ENCODE results near the gene CHST15.

CHST15 gene

DNA sequence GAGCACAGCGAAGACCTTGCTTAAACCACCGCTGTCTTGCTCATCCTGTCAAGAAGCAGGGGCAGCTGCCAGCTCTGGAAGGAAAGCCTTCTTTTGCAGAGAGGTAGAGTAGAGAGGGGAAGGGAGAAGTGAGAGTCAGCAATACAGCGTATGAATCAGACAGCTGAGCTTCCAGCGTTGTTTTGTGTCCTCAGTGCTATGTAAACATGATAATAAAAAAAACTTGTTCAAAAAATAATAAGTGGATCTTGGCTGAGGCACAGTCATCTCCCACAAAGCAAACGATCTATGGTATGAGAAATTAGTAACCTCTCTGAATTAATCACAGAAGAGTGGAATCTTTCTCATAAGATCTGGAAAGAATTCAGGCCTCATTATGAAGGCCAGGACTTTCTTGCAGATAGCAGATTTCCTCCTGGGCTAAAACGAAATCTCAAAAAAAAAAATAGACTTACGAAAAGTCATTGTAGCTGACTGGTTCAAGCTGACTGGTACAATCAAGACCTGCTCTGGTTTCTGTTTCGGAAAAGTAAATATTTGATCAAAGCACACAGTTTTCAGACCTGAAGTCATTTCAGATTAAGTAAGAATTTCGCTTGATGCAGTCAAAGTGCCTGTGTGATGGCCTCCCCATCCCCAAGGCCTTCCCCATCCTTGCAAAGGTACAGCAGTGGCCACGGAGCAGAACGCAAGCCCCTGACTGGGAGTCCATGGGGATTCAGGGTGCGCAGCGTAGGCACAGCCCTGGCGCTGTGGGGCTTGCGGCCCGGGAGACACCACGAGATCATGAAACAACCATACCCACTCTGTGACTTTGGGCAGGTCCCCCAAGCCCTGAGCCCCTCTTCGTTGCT lies 29.4 kb downstream of the CHST15 start:
- DNase-seq = no peak

DNA sequence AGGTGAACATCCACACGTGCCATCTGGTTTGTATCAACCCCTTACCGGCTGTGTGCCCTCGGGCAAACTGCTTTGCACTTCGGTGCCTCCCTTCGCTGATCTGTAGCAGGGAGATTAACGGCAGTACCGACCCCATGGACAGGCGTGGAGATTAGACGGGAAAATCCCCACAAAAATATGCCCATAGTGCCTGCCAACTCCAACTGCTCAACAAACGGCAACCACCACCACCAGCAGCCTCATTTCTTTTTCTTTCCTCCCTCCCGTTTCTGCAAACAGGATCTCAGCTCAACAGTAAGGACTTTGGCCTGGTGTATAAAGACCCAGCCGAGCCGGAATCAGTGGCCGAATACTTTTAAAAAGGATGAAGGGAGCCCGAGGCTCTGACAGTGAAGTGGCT lies 31.0 kb downstream of the CHST15 start:
- DNase-seq = no peak

- no peak for DNase-seq
Observed at GRCh38 chr10:124061030-124061429, 32.4 kb downstream of the CHST15 start.

- DNase-seq = no peak
Observed at GRCh38 chr10:124060148-124060720, 33.2 kb downstream of the CHST15 start.

DNA sequence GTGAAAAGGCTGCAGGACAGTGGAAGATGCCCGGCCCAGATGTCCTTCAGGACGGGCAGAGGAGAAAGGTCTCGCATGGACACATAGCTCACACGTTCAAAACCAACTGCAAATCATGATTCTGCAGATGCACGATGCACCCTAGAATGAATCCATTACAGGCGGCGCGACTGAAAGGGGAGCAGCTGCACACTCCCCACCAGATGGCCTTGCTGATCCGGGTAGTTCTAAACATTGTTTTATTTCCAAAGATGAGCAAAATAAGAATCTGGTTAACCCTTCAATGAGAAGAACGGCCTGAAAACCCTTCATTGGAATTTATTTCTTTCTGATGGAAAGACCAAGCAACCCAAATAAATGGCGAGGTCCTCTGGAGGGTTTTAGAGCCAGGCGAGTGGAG lies 33.8 kb downstream of the CHST15 start:
- DNase-seq = no peak

- DNase-seq = no peak
Observed at GRCh38 chr10:124058346-124059003, 34.9 kb downstream of the CHST15 start.

DNA sequence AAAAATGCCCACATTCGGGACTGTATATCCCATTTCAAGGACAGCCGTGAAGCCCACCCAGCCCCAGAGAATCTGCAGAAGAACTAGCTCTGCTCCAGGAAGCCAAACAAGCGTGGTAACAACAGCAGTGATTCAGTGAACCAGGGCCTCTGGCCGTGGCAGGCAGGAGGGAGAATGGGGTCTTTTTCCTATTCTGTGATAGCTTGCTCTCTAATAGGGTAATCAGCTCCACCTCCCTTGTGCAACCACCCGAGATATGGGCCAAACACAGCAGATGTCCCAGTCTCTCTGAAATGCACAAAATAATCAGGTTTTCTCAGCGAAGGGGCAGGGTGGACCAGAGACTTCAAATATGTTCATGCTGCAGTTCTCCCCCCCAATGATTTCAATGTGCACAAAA lies 35.8 kb downstream of the CHST15 start:
- no peak for DNase-seq

DNA sequence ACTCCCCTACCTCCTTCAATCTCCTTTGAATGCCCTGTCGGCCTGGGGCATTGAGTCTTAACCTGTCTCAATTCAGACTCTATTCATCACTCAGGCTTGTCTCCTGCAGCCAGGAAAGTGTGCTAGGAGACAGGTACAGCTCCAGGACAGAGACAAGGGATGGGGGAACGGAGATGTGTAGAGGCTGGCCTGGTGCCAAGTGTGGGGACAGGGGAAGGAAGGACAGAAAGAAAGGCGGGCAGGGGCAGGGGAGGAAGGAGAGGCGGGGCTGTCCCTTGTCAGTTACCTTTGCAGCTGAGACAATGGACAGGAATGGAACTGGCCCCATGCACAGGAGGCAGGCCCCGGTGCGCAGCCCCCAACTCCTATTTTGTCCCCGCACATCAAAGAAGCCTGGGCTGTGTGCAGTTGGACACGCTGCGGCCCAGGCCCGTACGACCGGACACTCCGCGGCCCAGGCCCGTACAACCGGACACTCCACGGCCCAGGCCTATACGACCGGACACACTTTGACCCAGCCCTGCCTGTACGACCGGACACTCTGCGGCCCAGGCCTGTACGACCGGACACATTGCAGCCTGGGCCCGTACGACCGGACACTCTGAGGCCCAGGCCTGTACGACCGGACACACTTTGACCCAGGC lies 36.9 kb downstream of the CHST15 start:
- DNase-seq = no peak

DNA sequence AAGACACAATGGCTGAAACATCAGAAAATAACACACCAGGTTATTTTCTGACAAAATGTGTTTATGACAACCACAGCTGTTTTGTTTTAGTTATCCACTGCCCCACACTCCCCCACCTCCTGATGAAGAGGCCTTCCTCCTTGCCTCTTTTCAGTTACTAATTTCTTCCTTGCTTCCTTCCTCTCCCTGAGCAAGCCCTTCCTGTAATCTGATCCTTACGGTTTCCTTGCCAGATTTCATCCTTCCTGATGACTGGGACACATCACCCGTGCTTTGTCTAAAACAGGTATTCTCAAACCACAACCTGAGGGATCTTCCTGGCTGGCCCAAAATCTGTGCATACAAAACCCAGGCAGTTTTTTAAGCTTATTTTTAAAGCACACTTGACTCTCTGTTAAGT lies 39.4 kb downstream of the CHST15 start:
- no peak for DNase-seq

GRCh38 chr10:124052561-124052960 lies 40.8 kb downstream of the CHST15 start:
- no peak for DNase-seq

DNA sequence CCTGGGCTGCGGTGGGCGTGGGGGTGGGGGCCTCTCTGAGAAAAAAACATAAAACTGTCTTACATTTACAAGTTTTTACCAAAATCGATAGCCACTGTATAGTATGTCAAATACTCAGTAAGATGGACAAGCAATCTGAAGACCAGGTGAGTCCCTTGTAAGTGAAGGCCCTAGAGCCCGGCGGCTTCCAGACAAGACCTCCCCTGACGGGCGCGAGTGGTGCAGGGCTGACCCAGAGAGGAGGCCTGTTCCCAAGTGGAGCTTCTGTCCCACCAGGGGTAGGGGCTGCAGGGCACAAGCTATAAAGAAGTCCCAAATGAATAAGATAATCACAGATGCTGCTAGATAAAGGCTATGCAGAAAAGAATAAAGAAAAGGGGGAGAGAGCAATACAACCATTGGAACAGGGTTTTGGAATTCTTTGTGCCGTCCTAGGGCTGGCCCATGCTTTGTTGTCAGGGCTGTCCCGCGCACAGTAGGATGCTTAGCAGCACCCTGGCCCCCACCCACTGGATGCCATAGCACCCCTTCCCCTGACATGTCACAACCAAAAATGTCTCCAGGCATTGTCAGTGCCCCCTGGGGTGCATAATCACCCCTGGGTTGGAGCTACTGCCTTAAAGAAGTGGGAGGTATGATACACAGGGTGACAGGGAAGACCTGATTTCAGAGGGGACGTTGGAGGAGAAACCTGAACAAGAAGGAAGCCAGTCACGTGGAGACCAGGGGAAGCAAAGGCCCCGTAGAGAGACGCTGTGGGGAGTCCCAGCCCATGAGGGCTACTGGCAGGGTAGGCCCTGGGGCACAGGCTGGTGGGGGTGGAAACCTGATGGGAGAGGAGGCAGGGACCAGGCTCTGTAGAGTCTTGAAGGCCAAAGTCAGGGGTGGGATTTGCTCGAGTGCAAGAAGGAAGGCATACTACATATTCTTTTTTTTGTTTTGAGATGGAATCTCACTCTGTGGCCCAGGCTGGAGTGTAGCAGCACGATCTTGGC lies 43.1 kb downstream of the CHST15 start:
- DNase-seq = no peak

DNA sequence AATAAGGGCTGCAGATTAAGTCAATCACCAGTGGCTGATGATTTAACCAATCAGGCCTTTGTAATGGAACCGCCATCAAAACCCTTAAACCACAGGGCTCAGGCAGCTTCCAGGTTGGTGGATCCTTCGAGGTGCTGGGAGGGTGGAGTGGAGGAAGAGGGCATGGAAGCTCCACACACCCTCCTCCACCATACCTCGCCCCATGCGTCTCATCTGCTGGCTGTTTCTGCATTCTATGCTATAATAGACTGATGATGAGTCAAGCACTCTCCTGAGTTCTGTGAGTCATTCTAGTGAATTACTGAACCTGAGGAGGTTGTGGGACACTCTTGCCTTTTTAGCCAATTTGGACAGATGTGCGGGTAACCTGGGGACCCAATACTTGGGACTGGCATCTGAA lies 43.9 kb downstream of the CHST15 start:
- DNase-seq = no peak

DNA sequence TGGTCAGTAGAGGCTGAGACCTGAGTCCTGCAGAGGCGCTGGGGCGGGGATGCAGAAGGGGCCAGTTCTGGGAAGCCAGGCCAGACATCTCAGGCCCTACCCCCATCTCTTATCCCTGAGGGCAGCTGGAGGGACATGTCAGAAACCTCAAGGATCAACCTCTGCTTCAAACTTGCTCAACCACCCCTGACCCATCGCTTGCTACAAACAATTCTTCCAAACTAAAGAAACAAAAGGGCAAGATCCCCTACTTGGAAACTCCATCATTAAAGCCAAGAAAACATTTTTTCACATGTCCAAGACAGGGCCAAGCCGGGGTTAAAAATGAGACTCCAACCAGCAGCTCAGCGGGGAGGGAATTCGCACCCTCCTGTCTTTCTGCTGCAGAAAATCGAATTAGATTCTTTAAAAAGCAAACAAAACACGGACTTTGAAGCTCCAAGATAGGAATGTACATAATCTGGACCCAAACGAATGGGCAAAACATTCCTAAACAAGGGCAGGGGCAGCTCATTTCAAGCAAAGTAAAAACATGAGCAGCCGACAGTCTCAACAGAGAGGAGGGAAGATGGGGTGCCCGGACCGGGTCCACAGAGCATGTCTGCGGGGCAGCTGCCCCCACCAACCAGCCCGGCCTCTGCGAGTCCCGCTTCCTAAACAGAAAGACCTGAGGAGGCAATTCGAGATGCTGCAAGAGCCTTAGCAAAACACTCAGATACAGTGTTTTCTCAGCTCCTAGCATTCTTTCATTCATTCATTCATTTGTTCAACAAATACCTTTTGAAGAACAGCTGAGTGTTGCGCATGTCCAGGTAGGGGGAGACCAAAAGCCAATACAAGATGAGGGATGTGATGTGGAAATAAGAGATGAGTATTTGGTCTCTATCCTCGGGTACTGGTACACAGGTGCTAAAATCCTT lies 44.8 kb downstream of the CHST15 start:
- no peak for DNase-seq

- DNase-seq = no peak
Observed at GRCh38 chr10:124047427-124048152, 45.8 kb downstream of the CHST15 start.

- no peak for DNase-seq
Observed at GRCh38 chr10:124045801-124046355, 47.5 kb downstream of the CHST15 start.

DNA sequence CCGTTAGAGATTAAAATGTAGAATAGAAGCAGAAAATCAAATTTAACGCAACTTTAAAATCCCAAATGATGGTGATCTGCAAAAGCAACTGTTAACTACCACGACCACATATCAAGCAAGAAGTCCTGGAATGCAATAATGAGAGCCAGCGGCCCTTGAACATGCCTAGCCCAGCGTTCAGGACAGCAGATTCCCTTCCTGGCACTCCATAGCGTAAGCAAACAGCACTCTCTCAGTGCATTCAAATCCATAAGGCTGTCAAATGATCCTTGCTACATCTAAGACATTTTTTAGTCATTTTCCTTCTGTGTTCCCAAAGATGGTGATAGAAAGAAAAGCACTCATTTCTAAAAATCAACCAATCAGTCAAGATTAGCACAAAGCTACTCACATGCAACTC lies 48.1 kb downstream of the CHST15 start:
- DNase-seq = no peak

- no peak for DNase-seq
Observed at GRCh38 chr10:124044143-124044862, 49.1 kb downstream of the CHST15 start.

- no peak for DNase-seq
Observed at GRCh38 chr10:124043310-124044142, 49.9 kb downstream of the CHST15 start.

Measured in activated gamma-delta T cell treated with Interleukin-2 at 50 U/mL for 16 hours (primary cell).